RKO (cell line): Measurements from ENCODE around the gene SULT2A1.
"Not testable (repeated sequence)": the region's sequence is repeated elsewhere in the genome, so short reads cannot be mapped to it uniquely, and the experiment has no call there.

Experiments
- DNase-seq: peaks from one replicate; pipeline ENCODE4 v3.0.0-alpha.2; 2016; ENCODE audit warnings: low spot score

SULT2A1 gene

GRCh38 chr19:47886010-47886559, at the start of gene SULT2A1:
Gene SULT2A1 (minus strand): TSS chr19:47886315. CDS start chr19:47886257, 58 bp downstream.
- no peak for DNase-seq

- DNase-seq: not testable (repeated sequence)
Observed at GRCh38 chr19:47928581-47928980, 42.5 kb upstream of the SULT2A1 start.

- DNase-seq: not testable (repeated sequence)
Observed at GRCh38 chr19:47920107-47920506, 34.0 kb upstream of the SULT2A1 start.

- not testable (repeated sequence) for DNase-seq
Observed at GRCh38 chr19:47910191-47910590, 24.1 kb upstream of the SULT2A1 start.

- DNase-seq: not testable (repeated sequence)
Observed at GRCh38 chr19:47909350-47909749, 23.2 kb upstream of the SULT2A1 start.

GRCh38 chr19:47901370-47901769, 15.3 kb upstream of the SULT2A1 start:
- DNase-seq: no peak

- no peak for DNase-seq
Observed at GRCh38 chr19:47899335-47899734, 13.2 kb upstream of the SULT2A1 start.

- DNase-seq: no peak
Observed at GRCh38 chr19:47897861-47898260, 11.7 kb upstream of the SULT2A1 start.

- DNase-seq: no peak
Observed at GRCh38 chr19:47896773-47897172, 10.7 kb upstream of the SULT2A1 start.

- no peak for DNase-seq
Observed at GRCh38 chr19:47896019-47896418, 9.9 kb upstream of the SULT2A1 start.

GRCh38 chr19:47895165-47895782, 9.2 kb upstream of the SULT2A1 start:
- DNase-seq: no peak

- no peak for DNase-seq
Observed at GRCh38 chr19:47891923-47892666, 6.0 kb upstream of the SULT2A1 start.

GRCh38 chr19:47891622-47891922, 5.5 kb upstream of the SULT2A1 start:
- DNase-seq: no peak

- DNase-seq: no peak
Observed at GRCh38 chr19:47890865-47891621, 4.9 kb upstream of the SULT2A1 start.

GRCh38 chr19:47885067-47885463, 1.1 kb downstream of the SULT2A1 start:
- no peak for DNase-seq

GRCh38 chr19:47882890-47883289, 3.2 kb downstream of the SULT2A1 start:
- no peak for DNase-seq

- DNase-seq: no peak
Observed at GRCh38 chr19:47881757-47882156, 4.4 kb downstream of the SULT2A1 start.

- not testable (repeated sequence) for DNase-seq
Observed at GRCh38 chr19:47879385-47879784, 6.7 kb downstream of the SULT2A1 start.

GRCh38 chr19:47878906-47879305, 7.2 kb downstream of the SULT2A1 start:
- no peak for DNase-seq

- DNase-seq: no peak
Observed at GRCh38 chr19:47865166-47865565, 20.9 kb downstream of the SULT2A1 start.

GRCh38 chr19:47863514-47863936, 22.6 kb downstream of the SULT2A1 start:
- peak; percentile 70 for DNase-seq

GRCh38 chr19:47861630-47862029, 24.5 kb downstream of the SULT2A1 start:
- DNase-seq: no peak
